Measurements from ENCODE around the gene POU3F3.

POU3F3 gene

GRCh38 chr2:104876606-104877570, 23.0 kb downstream of the POU3F3 start:
- no peak for DNase-seq (ENCODE audit: low read depth)

GRCh38 chr2:104878863-104879512, 25.1 kb downstream of the POU3F3 start:
- no peak for DNase-seq (ENCODE audit: low read depth)

- no peak for DNase-seq (ENCODE audit: low read depth)
Measured at GRCh38 chr2:104880076-104880475, 26.2 kb downstream of the POU3F3 start.

DNA sequence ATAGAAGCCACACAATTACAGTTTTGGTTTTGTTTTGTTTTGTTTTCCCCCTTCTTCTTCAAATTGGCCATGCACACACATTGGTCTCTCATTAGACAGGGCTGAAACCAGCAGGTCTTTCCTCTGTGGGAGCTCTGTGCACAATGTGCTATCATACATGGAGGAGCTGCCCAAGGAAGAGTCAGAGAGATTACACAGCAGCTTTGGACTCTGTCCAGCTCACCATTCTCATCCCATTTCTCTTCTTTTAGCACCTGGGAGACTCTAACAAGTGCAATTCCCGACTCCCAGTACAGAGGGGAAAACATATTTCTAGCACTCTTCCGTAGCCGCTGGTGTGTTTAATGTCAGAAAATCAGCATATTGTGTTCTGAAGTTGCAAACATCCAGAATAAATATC, 29.4 kb downstream of the POU3F3 start:
- no peak for DNase-seq (ENCODE audit: low read depth)

- no peak for DNase-seq (ENCODE audit: low read depth)
Measured at GRCh38 chr2:104885119-104885782, 31.3 kb downstream of the POU3F3 start.

DNA sequence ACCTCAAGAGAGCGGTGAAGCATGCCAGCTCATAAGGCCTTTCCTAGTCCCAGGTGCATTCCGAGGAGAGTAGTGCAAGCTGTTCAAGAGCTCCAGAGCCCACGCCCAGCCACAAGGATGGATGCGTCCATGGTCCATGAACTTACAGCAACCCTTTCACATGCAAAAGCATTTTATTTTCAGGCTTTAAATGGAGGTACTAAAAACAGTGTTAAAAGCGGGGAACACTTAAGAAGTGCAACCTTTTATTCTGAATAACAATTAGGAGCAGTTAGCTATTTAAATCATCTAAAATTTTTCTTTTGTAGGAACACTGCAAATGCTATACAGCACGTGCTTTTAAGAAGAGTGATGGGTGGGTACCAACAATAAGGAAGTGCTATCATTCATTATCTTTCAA, 33.8 kb downstream of the POU3F3 start:
- DNase-seq (ENCODE audit: low read depth): no peak

DNA sequence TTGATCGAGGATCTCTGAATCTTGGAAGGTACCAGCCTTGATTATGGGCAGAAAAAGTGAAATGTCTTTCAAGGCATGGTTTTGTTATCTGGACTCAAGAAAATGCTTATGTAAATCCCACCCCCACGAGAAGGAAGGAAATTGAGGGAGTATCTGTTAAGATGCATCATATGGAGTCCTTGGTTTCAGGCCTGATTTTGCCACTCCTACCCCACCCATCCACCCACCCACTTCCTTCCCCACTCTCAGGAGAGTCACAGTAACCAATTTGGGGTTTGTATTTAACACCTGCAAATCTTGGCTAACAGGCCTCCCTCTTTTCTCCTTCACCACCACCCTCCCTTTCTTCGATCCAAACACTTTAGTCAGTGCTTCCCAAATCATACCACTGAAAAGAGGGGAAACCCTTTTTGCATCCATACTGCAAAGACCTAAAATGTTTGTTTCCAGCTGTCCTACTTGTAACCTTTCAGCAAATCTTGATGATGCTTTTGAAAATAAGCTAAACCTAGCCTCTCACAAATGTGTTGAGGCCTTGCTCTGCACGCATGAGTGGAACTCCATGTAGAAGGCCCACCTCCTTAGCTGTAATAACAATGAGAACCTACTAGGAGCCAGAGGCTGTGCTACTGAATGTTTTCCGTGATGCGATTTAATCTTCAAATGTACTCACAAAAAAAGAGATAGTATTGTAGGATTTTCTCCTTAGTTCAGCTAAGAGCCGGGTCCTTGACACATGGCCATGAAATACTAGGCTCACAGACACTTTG, 34.8 kb downstream of the POU3F3 start:
- no peak for DNase-seq (ENCODE audit: low read depth)

- no peak for DNase-seq (ENCODE audit: low read depth)
Measured at GRCh38 chr2:104889291-104889959, 35.5 kb downstream of the POU3F3 start.

GRCh38 chr2:104889960-104890684, 36.2 kb downstream of the POU3F3 start:
- no peak for DNase-seq (ENCODE audit: low read depth)

DNA sequence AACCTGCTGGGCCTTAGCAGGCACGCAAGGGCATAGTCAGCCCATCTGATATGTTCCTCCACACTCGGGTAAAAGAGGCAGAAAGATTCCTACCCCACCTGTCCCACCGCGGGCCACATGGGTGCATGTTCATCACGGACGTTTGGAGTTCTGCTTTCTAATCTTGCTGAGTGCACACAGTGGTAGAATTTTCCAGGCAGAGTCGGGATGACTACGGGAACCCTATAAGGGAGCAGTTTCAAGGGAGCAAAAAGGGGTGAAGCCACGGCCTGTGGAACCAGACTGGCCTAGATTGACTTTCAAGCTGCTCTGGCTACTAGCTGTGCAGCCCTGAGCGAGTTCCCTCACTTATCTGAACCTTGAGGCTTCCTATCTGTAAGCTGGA, 36.8 kb downstream of the POU3F3 start:
- DNase-seq (ENCODE audit: low read depth): no peak

DNA sequence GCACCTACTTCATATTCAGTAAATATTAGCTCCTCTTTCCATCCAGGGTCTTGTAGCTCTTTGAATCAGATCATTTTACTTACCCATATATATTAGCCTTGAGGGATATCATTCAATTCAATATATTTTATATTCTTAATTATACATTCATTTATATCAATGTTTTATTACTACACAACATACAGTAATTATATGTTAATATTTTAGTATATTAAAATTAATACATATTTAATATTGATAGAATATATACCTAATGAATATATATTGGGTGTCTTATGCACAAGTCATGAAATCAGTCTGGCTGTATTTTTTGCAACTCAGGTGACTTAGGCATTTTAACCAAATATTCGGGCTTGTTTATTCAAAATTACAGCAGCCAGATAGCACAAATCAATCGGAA, 37.2 kb downstream of the POU3F3 start:
- DNase-seq (ENCODE audit: low read depth): no peak

DNA sequence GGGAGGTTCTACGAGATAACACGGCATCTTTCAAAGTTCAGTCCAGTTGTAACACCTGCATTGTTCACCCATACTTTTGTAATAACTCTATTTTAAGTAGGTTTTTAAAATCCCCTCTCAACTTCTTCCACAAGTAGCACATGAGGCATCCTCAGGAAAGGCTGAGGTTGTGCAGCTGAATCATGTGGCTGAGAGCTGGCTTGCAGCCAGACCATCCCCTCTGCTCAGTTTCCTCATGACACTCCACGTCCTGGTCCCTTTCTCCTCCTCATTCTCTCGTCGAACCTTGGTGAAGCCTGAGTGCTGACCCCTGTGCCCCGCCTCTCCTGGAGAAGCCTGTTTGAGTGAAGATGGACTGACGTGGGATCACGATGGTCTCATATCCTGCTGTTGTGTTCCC, 42.5 kb downstream of the POU3F3 start:
- DNase-seq (ENCODE audit: low read depth): no peak

DNA sequence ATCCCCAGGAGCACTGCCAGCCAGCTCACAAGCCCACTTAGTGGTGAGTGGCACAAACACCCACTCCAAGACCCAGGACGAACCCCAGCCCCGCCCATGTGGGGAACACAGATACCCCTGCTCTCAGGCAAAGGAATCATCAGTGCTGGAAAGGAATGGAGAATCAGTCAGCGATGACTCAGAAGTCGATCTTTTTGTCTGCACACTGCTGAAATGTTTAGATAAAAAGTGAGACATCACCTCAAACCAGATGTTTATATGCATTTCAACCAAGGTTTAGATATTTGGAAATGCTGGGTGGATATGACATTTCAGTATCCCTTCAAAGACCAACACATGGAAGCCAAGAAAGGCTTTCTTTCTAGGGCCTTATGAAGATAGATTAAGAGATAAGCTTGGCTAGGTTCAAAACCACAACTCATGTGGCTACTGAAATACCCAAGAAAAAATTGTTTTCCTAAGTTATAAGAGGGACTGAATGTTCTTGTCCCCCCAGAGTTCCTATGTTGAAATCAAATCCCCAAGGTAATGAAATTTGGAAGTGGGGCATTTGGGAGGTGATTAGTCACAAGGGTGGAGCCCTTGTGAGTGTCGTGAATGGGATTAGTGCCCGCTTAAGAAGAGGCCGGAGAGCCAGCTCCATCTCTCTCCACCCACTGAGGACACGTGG, 43.7 kb downstream of the POU3F3 start:
- no peak for DNase-seq (ENCODE audit: low read depth)

DNA sequence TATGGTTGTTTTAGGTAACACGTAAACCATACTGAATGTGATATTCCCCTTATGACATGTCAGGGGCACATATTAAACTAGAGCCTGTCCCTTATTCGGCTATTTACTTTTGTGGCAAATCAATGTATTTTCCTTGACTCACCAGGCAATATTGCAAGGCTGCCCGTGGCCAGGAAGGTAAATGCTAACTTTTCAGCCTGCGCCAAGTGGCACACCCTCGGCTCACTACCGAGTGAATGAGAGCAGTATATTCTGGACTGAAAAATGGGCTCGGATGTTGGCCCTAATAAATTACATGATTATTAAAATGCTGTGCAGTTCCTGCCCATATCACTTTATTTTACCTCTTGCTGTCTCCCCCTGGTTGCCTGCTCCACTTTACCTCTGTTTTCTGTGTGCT, 46.7 kb downstream of the POU3F3 start:
- no peak for DNase-seq (ENCODE audit: low read depth)

GRCh38 chr2:104901037-104901881, 47.3 kb downstream of the POU3F3 start:
- DNase-seq (ENCODE audit: low read depth): no peak

DNA sequence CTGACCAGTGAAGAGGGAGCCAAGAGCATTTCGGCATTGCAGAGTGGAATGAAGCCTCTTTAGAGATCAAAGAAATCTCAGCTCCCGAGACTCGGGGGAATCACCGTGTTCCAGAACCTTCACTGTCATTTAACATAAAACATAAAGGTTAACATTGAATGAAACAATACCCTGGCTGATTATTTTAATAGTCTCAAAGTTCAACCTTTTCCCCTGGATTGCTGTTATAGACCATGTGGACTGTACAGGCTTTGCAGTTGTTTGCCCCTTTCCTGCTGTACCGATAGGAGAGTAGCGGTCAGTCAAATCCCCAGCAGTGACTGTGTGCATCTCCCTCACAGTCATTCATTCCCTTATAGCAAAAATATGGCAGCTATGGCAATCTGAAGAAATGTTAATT, 48.4 kb downstream of the POU3F3 start:
- no peak for DNase-seq (ENCODE audit: low read depth)
